Measurements from ENCODE around the gene CHORDC1.
"Not testable (repeated sequence)": the region's sequence is repeated elsewhere in the genome, so short reads cannot be mapped to it uniquely, and the experiment has no call there.

DNA sequence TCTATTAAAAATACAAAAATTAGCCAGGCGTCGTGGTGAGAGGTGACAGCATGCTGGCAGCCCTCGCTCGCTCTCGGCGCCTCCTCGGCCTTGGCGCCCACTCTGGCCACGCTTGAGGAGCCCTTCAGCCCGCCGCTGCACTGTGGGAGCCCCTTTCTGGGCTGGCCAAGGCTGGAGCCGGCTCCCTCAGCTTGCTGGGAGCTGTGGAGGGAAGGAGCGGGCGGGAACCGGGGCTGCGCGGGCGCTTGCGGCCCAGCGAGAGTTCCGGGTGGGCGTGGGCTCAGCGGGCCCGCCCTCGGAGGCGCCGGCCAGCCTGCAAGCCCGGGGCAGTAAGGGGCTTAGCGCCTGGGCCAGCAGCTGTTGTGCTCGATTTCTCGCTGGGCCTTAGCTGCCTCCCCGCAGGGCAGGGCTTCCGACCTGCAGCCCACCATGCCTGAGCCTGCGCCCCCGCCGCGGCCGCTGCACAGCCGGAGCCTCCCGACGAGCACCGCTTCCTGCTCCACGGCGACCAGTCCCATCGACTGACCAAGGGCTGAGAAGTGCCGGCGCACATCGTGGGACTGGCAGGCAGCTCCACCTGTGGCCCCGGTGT lies 55.8 kb downstream of the CHORDC1 start:
- TF ChIP-seq, protein P1, sequence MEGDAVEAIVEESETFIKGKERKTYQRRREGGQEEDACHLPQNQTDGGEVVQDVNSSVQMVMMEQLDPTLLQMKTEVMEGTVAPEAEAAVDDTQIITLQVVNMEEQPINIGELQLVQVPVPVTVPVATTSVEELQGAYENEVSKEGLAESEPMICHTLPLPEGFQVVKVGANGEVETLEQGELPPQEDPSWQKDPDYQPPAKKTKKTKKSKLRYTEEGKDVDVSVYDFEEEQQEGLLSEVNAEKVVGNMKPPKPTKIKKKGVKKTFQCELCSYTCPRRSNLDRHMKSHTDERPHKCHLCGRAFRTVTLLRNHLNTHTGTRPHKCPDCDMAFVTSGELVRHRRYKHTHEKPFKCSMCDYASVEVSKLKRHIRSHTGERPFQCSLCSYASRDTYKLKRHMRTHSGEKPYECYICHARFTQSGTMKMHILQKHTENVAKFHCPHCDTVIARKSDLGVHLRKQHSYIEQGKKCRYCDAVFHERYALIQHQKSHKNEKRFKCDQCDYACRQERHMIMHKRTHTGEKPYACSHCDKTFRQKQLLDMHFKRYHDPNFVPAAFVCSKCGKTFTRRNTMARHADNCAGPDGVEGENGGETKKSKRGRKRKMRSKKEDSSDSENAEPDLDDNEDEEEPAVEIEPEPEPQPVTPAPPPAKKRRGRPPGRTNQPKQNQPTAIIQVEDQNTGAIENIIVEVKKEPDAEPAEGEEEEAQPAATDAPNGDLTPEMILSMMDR (IDR thresholded peaks at IDR 0.05) = not testable (repeated sequence)
- not testable (repeated sequence) for TF ChIP-seq POLR2AphosphoS5 (IDR thresholded peaks at IDR 0.05; ENCODE audit: insufficient read depth in 1 of 2, low read depth in 1 of 2)

All from vagina (tissue), 2 donors.